H9 (cell line): ENCODE results near the gene RYR1. TPM values are rescaled to one million over a fixed set of nuclear protein-coding genes. Genes with fewer than 3 reads are reported as not detected.

Experiments used
- DNase-seq: peaks from one replicate; pipeline ENCODE4 v3.0.0-alpha.2; 2017
- H2AFZ ChIP-seq: one replicate; pipeline ENCODE4 v1.6.1; 2013; ENCODE audit warnings: mild to moderate bottlenecking, low read length, control low read depth, moderate library complexity
- H2AK5ac ChIP-seq: 2 replicates; pipeline ENCODE4 v1.6.1; 2013; ENCODE audit warnings: low read length, control low read depth, mixed read lengths; ENCODE audit not compliant: insufficient read length
- H2BK120ac ChIP-seq: one replicate; pipeline ENCODE4 v1.6.1; 2013; ENCODE audit warnings: low read depth, mild to moderate bottlenecking, low read length, control low read depth, inconsistent platforms; ENCODE audit not compliant: poor library complexity, severe bottlenecking
- H2BK12ac ChIP-seq: 2 replicates; pipeline ENCODE4 v1.6.1; 2013; ENCODE audit warnings: low read length, control low read depth, mixed read lengths, low read depth; ENCODE audit not compliant: insufficient read length
- H2BK15ac ChIP-seq: 2 replicates; pipeline ENCODE4 v1.6.1; 2013; ENCODE audit warnings: low read depth, low read length, control low read depth
- H2BK20ac ChIP-seq: one replicate; pipeline ENCODE4 v1.6.1; 2013; ENCODE audit warnings: low read depth, mild to moderate bottlenecking, low read length, control low read depth, inconsistent platforms; ENCODE audit not compliant: poor library complexity, severe bottlenecking
- H2BK5ac ChIP-seq: 2 replicates; pipeline ENCODE4 v1.6.1; 2013; ENCODE audit warnings: low read length, control low read depth, mixed read lengths; ENCODE audit not compliant: insufficient read length
- H3K14ac ChIP-seq: 2 replicates; pipeline ENCODE4 v1.6.1; 2013; ENCODE audit warnings: low read length, control low read depth; ENCODE audit not compliant: insufficient read depth
- H3K18ac ChIP-seq: 2 replicates; pipeline ENCODE4 v1.6.1; 2013; ENCODE audit warnings: low read depth, mild to moderate bottlenecking, mixed read lengths, low read length, control low read depth; ENCODE audit not compliant: insufficient read length
- H3K23ac ChIP-seq: 2 replicates; pipeline ENCODE4 v1.6.1; 2013; ENCODE audit warnings: low read length, control low read depth, mixed read lengths, low read depth; ENCODE audit not compliant: insufficient read length
- H3K23me2 ChIP-seq: 2 replicates; pipeline ENCODE4 v1.6.1; 2013; ENCODE audit warnings: low read depth, mild to moderate bottlenecking, mixed read lengths, low read length, control low read depth; ENCODE audit not compliant: insufficient read length, poor library complexity, severe bottlenecking
- H3K27ac ChIP-seq: 2 replicates; pipeline ENCODE4 v1.5.1; 2013; ENCODE audit warnings: low read length, control low read depth, mixed read lengths, low read depth; ENCODE audit not compliant: insufficient read length
- H3K27me3 ChIP-seq: 2 replicates; pipeline ENCODE4 v1.6.1; 2013; ENCODE audit warnings: low read length, control low read depth, inconsistent platforms; ENCODE audit not compliant: insufficient read depth
- H3K4ac ChIP-seq: 2 replicates; pipeline ENCODE4 v1.6.1; 2013; ENCODE audit warnings: low read depth, mild to moderate bottlenecking, control low read depth, inconsistent platforms, low read length, moderate library complexity
- H3K4me1 ChIP-seq: 2 replicates; pipeline ENCODE4 v1.6.1; 2013; ENCODE audit warnings: low read length, control low read depth, inconsistent platforms; ENCODE audit not compliant: insufficient read depth
- H3K4me2 ChIP-seq: 2 replicates; pipeline ENCODE4 v1.6.1; 2013; ENCODE audit warnings: low read length, control low read depth, mixed read lengths; ENCODE audit not compliant: insufficient read length, insufficient read depth
- H3K56ac ChIP-seq: 2 replicates; pipeline ENCODE4 v1.6.1; 2013; ENCODE audit warnings: low read depth, mild to moderate bottlenecking, mixed read lengths, low read length, control low read depth; ENCODE audit not compliant: insufficient read length
- H3K79me1 ChIP-seq: 2 replicates; pipeline ENCODE4 v1.6.1; 2013; ENCODE audit warnings: low read depth, mild to moderate bottlenecking, moderate library complexity, low read length, control low read depth, inconsistent platforms; ENCODE audit not compliant: insufficient read depth, poor library complexity, severe bottlenecking
- H3K79me2 ChIP-seq: 2 replicates; pipeline ENCODE4 v1.6.1; 2013; ENCODE audit warnings: low read length, control low read depth, inconsistent platforms; ENCODE audit not compliant: insufficient read depth
- H3K9ac ChIP-seq: 2 replicates; pipeline ENCODE4 v1.6.1; 2013; ENCODE audit warnings: low read length, control low read depth, mixed read lengths; ENCODE audit not compliant: insufficient read length; ENCODE audit errors: extremely low read depth
- H3K9me3 ChIP-seq: one replicate; pipeline ENCODE4 v1.6.1; 2013; ENCODE audit warnings: low read depth, low read length, inconsistent platforms; ENCODE audit not compliant: control insufficient read depth
- H3T11ph ChIP-seq: one replicate; pipeline ENCODE4 v1.6.1; 2013; ENCODE audit warnings: mild to moderate bottlenecking, low read length, control low read depth, inconsistent platforms
- H4K20me1 ChIP-seq: one replicate; pipeline ENCODE4 v1.6.1; 2013; ENCODE audit not compliant: control insufficient read depth, insufficient read length, insufficient read depth
- H4K5ac ChIP-seq: 2 replicates; pipeline ENCODE4 v1.6.1; 2013; ENCODE audit warnings: low read depth, mild to moderate bottlenecking, mixed read lengths, low read length, control low read depth; ENCODE audit not compliant: insufficient read length
- H4K8ac ChIP-seq: replicated peaks from 2 replicates; pipeline ENCODE4 v1.6.1; 2013; ENCODE audit warnings: low read length, control low read depth, mixed read lengths, low read depth; ENCODE audit not compliant: insufficient read length
- H4K91ac ChIP-seq: 2 replicates; pipeline ENCODE4 v1.6.1; 2013; ENCODE audit warnings: low read depth, mild to moderate bottlenecking, moderate library complexity, mixed read lengths, low read length, control low read depth; ENCODE audit not compliant: insufficient read length
- H3K27ac Mint-ChIP-seq, 3 experiments: 2 replicates in 2 of 3; 3 replicates in 1 of 3; pipeline ENCODE4 v1.8.0; 2020 to 2021; ENCODE audit warnings: mixed read lengths in 3 of 3, mild to moderate bottlenecking in 1 of 3, moderate library complexity in 1 of 3
- H3K27me3 Mint-ChIP-seq: 2 replicates; pipeline ENCODE4 v1.8.0; 2021; ENCODE audit warnings: low read depth, mild to moderate bottlenecking, moderate library complexity, mixed read lengths
- H3K36me3 Mint-ChIP-seq, 3 experiments: 2 replicates in 2 of 3; 3 replicates in 1 of 3; pipeline ENCODE4 v1.8.0; 2020 to 2021; ENCODE audit warnings: low read depth in 3 of 3, mixed read lengths in 3 of 3; ENCODE audit not compliant: insufficient read depth in 1 of 3
- H3K4me1 Mint-ChIP-seq, 2 experiments: 2 replicates each; pipeline ENCODE4 v1.8.0; 2020; ENCODE audit warnings: mixed read lengths in 2 of 2
- H3K4me3 Mint-ChIP-seq, 2 experiments: 2 replicates in 1 of 2; 3 replicates in 1 of 2; pipeline ENCODE4 v1.8.0; 2020 to 2021; ENCODE audit warnings: mild to moderate bottlenecking in 2 of 2, mixed read lengths in 2 of 2, moderate library complexity in 1 of 2
- H3K9me3 Mint-ChIP-seq, 2 experiments: 2 replicates in 1 of 2; 3 replicates in 1 of 2; pipeline ENCODE4 v1.8.0; 2020; ENCODE audit warnings: mild to moderate bottlenecking in 2 of 2, mixed read lengths in 2 of 2, moderate library complexity in 1 of 2
- WGBS: extraction: QIAGEN DNeasy Blood & Tissue Kit; methylation state at CpG from one replicate; pipeline ENCODE4 v1.1.7; 2013; ENCODE audit warnings: missing lambda C conversion rate, low lambda C conversion rate, mixed read lengths; ENCODE audit not compliant: insufficient read length; ENCODE audit errors: extremely low coverage; 5-methylcytosine and 5-hydroxymethylcytosine counted together
- total RNA-seq: library from RNA; stranded (reverse); gene quantifications from 2 replicates; pipeline ENCODE4 v1.2.1, GENCODE V29; 2021
- TF ChIP-seq, protein P1 (sequence below): fragments of 200-600 bp; sonication (generic); conservative IDR thresholded peaks from 3 replicates; pipeline ENCODE4 v1.8.0; 2021; ENCODE audit warnings: antibody characterized with exemption, mild to moderate bottlenecking

The RYR1 gene
- total RNA-seq, 1 experiment from 2014 or later, result 8.9 TPM

- H3K9me3 ChIP-seq, result no peaks in the 10 kb centered on the region
- H3K27ac ChIP-seq, result no peak overlapping the region
- no peaks in the 10 kb centered on the region for H4K20me1 ChIP-seq
- no peak for DNase-seq
- H3T11ph ChIP-seq, result no peak overlapping the region
- H2AFZ ChIP-seq, result no peak overlapping the region
- Mint-ChIP-seq H3K36me3 (peaks cover 43 to 63% (median 44%) of the 10 kb centered on the region in 3 experiments), H3K4me1 (peaks cover 12 to 16% of the 10 kb centered on the region in 2 experiments), H3K4me3 (no peak overlapping the region), H3K9me3 (no peaks in the 10 kb centered on the region), H3K27me3 (no peaks in the 10 kb centered on the region; the same call in 1 of the 2 replicates), H3K27ac (no peak overlapping the region)
- no peaks in the 10 kb centered on the region; the same call in 1 of the 2 replicates for H3K4me1 ChIP-seq
- no peak overlapping the region for H2BK20ac ChIP-seq
- no peak overlapping the region for H3K9ac ChIP-seq
- no peak overlapping the region for H2AK5ac ChIP-seq
- no peak overlapping the region for H4K91ac ChIP-seq
- H3K79me2 ChIP-seq, result no peaks in the 10 kb centered on the region
- H2BK12ac ChIP-seq, result no peak overlapping the region
- H3K23me2 ChIP-seq, result no peaks in the 10 kb centered on the region
- no peak overlapping the region for H2BK120ac ChIP-seq
- TF ChIP-seq, protein P1, sequence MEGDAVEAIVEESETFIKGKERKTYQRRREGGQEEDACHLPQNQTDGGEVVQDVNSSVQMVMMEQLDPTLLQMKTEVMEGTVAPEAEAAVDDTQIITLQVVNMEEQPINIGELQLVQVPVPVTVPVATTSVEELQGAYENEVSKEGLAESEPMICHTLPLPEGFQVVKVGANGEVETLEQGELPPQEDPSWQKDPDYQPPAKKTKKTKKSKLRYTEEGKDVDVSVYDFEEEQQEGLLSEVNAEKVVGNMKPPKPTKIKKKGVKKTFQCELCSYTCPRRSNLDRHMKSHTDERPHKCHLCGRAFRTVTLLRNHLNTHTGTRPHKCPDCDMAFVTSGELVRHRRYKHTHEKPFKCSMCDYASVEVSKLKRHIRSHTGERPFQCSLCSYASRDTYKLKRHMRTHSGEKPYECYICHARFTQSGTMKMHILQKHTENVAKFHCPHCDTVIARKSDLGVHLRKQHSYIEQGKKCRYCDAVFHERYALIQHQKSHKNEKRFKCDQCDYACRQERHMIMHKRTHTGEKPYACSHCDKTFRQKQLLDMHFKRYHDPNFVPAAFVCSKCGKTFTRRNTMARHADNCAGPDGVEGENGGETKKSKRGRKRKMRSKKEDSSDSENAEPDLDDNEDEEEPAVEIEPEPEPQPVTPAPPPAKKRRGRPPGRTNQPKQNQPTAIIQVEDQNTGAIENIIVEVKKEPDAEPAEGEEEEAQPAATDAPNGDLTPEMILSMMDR, result no peak
- H2BK5ac ChIP-seq, result no peak overlapping the region
- H3K56ac ChIP-seq, result no peak overlapping the region
- no peaks in the 10 kb centered on the region for H3K79me1 ChIP-seq
- no peak overlapping the region for H4K8ac ChIP-seq
- no peak overlapping the region for H3K18ac ChIP-seq
- no CpG with 5 or more reads among the region's 17 CpGs for WGBS
- H3K27me3 ChIP-seq, result no peaks in the 10 kb centered on the region
- no peak overlapping the region for H2BK15ac ChIP-seq
- no peak overlapping the region for H3K14ac ChIP-seq
- H3K4me2 ChIP-seq, result no peak overlapping the region
- no peak overlapping the region for H3K4ac ChIP-seq
- H4K5ac ChIP-seq, result no peak overlapping the region
- H3K23ac ChIP-seq, result no peak overlapping the region
These were observed 62.6 kb downstream of the RYR1 start for GRCh38 chr19:38496116-38496515.
